Prostate gland (tissue), 1 donor: Measurements from ENCODE around the gene FKBP2.

Experiments
- POLR2A ChIP-seq: fragments of 450-650 bp; IDR thresholded peaks from one replicate; pipeline ENCODE4 v1.6.1; 2016; ENCODE audit warnings: antibody characterized with exemption, mild to moderate bottlenecking
- POLR2AphosphoS5 ChIP-seq: sonication (generic); formaldehyde crosslinking; IDR thresholded peaks from one replicate; pipeline ENCODE4 v1.6.1; 2017; ENCODE audit warnings: antibody characterized with exemption

DNA sequence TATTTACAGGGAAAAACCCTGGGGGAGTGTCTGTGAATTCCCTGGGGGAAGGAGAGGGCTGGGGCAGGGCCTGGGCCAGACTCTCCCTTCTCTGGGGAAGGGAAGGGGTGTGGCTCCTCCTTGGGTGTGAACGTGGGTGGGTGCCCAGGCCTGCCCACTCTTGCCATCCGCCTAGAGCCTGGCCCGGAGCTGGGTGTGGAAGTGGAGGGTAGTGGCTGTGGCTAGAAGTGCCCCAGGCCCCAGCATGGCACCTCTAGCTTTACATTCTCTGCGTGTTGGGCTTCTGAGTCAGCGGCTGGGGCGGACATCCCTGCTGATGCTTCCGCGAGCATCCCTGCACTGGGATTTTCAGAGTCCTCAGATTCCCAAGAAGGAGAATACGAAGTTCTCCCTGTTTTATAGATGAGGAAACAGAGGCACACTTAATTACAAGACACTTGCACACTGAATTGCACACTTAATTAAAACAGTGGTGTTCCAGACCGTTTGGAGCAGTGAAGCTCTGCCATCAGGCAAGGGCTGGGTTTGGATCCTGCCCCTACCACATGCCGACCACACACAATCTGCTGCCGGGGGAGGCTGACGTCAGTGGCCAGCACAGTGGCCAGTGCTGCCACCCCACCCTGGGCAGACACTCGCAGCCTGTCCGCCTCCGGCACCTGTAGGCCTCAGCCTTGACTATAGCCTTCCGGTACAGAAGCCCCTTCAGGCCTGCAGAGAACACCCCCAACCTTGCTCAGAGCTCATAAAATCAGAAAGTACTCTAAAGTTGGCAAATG is 35.9 kb downstream of the FKBP2 start:
- no peak for TF ChIP-seq POLR2AphosphoS5
- TF ChIP-seq POLR2A, result no peak
